ENCODE data around the gene OR56A1.

OR56A1 gene

DNA sequence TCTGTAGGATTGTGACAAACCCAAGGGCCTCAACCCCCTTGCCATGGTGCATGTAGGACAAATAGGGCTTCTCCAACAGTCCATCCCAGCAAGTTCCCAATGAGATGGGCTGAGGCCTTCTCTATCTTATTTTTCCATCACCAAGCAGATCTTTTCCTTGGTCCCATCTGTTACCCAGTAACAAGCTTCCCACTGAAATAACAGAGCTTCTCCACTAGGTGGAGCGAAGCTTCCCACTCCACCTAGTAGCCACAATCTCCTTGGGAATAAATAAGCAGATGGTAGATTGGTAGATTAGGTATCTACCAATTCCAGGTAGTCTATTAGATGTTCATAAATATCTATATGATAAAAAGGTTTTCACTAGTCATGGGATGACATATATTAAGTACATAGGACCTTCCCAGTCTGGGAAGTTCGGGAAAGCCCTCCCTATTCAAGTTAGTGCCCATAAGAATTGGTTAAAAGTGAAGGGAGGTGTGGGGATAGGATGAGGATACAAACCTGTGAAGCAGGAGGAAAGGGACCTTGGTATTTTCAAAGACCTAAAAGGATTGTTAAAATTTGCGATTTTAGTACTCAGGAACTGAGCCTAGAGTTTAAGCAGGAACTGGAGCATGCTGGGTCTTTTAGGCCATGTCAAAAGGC is 37.8 kb downstream of the OR56A1 start:
- no peak overlapping the region for H3K4me3 ChIP-seq (ENCODE audit: low read depth, low read length)
- DNase-seq (ENCODE audit: low read depth), result no peak
- TF ChIP-seq, protein P1, sequence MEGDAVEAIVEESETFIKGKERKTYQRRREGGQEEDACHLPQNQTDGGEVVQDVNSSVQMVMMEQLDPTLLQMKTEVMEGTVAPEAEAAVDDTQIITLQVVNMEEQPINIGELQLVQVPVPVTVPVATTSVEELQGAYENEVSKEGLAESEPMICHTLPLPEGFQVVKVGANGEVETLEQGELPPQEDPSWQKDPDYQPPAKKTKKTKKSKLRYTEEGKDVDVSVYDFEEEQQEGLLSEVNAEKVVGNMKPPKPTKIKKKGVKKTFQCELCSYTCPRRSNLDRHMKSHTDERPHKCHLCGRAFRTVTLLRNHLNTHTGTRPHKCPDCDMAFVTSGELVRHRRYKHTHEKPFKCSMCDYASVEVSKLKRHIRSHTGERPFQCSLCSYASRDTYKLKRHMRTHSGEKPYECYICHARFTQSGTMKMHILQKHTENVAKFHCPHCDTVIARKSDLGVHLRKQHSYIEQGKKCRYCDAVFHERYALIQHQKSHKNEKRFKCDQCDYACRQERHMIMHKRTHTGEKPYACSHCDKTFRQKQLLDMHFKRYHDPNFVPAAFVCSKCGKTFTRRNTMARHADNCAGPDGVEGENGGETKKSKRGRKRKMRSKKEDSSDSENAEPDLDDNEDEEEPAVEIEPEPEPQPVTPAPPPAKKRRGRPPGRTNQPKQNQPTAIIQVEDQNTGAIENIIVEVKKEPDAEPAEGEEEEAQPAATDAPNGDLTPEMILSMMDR (IDR thresholded peaks at IDR 0.05; ENCODE audit: low read depth, low read length, missing control alignments), result peak; percentile 66

DNA sequence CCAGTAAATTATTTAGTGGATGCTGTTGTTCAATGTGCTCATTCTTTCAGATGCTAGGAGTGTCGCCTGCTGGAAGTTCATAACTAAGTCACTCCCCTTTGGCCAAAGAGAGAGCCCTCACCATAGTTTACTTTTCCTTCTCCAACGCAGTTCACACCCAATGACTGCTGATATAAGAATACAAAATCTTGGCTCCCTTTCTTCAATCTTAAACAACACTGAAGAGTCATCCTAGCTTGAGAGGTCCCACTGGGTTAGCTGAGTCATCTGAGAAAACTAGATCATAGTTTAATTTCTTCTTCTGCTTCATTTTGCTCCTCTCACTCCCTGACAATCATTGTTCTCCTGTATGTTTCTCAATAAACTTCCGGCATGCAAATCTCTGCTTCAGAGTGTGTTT is 38.4 kb downstream of the OR56A1 start:
- TF ChIP-seq, protein P1 (IDR thresholded peaks at IDR 0.05; ENCODE audit: low read depth, low read length, missing control alignments), result no peak
- no peak for DNase-seq (ENCODE audit: low read depth)
- no peak overlapping the region for H3K4me3 ChIP-seq (ENCODE audit: low read depth, low read length)

DNA sequence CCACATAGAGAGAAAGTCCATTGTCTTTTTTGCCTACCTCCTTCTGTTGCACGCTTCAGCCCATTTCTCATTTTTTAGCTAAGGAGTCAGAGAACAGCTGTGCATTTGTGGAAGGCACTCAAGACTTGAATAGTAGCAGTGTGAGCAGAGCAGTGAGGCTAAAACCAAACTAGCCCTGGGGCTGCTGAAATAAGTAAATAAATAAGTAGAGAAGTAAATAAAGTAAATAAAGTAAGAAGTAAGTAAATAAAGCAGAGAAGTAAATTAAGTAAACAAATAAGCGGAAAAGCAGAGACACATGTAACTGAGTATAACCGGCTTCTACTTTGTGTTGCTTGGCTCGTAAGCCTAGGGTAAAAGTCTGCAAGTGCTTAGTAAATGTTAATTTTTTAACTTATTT is 41.4 kb downstream of the OR56A1 start:
- no peak overlapping the region for H3K4me3 ChIP-seq (ENCODE audit: low read depth, low read length)
- DNase-seq (ENCODE audit: low read depth), result no peak
- TF ChIP-seq, protein P1 (IDR thresholded peaks at IDR 0.05; ENCODE audit: low read depth, low read length, missing control alignments), result no peak

DNA sequence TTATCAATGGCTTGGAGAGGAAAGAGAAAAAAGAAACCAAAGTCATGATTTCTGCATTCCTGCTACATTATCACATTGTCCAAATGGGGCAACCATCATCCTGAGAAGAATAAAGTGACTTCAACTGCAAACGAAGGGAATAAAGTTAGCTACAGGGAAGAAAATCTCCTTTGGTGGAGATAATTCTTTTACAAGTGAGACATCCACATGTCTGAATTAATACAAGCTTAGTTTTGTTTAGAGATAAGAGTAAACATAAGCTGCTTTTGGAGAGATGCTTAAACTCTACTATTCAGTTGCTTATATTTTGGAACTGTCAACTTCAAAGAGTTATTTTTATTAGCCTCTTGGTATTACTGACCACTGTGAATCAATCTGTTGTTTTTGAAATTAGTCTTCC is 43.7 kb downstream of the OR56A1 start, which contains the start of gene OR52L1:
Gene OR52L1, minus strand, starts transcription at position 101 of the 400 bp plus-strand sequence. Its CDS starts 55 bp downstream, at position 46.
- DNase-seq (ENCODE audit: low read depth), result no peak
- no peak within 1 kb of the TSS for H3K4me3 ChIP-seq (ENCODE audit: low read depth, low read length)
- TF ChIP-seq, protein P1 (IDR thresholded peaks at IDR 0.05; ENCODE audit: low read depth, low read length, missing control alignments), result no peak

DNA sequence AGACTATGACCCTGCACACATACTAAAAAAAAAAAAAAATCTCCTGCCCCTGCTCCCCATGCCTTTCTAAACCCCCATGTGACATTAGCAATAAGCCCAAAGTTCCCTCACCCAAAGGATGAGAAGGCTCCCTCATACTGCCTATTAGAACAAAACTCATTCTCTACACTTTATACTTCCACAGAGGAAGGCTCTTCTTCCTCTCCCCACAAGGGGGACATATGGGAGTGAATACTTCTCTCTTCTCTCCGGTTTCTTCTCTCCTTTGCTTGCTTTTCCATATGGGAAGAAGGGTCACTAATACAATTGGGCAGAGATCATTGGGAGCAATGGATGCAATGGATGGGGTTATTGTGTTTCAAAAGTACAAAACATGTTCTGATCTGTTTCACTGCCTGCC is 47.1 kb downstream of the OR56A1 start:
- TF ChIP-seq, protein P1 (IDR thresholded peaks at IDR 0.05; ENCODE audit: low read depth, low read length, missing control alignments), result peak; percentile 20
- DNase-seq (ENCODE audit: low read depth), result no peak
- H3K4me3 ChIP-seq (ENCODE audit: low read depth, low read length), result no peak overlapping the region

DNA sequence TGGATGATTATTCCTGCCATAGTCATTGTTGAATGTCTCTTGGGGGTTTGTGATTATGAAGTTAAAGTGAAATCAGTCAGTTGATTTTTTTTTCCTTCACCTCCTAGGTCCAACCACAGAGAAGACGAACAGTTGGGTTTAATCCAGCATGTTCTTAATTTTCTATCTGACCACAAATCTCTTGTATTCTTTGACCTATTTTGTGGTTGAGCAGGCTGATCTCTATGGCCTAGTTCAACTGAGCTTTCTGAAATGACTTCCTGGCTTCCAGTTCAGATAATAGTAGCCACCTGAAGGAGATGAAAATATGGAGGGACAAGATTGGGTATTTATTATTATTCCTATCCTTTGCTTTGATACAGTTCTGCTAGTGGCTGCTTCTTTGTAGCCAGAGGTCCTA is 57.0 kb downstream of the OR56A1 start:
- TF ChIP-seq, protein P1 (IDR thresholded peaks at IDR 0.05; ENCODE audit: low read depth, low read length, missing control alignments), result no peak
- no peak for DNase-seq (ENCODE audit: low read depth)
- H3K4me3 ChIP-seq (ENCODE audit: low read depth, low read length), result no peak overlapping the region
